IPS-18c (cell line): ENCODE measurements around the gene KLHL12.
"Not testable (repeated sequence)": the region's sequence is repeated elsewhere in the genome, so short reads cannot be mapped to it uniquely, and the experiment has no call there.

ENCODE experiments used
- H3K4me3 ChIP-seq: 2 replicates; pipeline ENCODE4 v1.7.0; 2013; ENCODE audit warnings: low read depth, mild to moderate bottlenecking, low read length, moderate library complexity; ENCODE audit not compliant: insufficient read depth
- H3K9me3 ChIP-seq: one replicate; pipeline ENCODE4 v1.6.1; 2013; ENCODE audit warnings: mild to moderate bottlenecking, low read length, moderate library complexity; ENCODE audit not compliant: control insufficient read depth, insufficient read depth

Gene KLHL12

GRCh38 chr1:202954057-202954745, 27.2 kb upstream of the KLHL12 start:
- H3K9me3 ChIP-seq, result no peaks in the 10 kb centered on the region
- no peak overlapping the region for H3K4me3 ChIP-seq

DNA sequence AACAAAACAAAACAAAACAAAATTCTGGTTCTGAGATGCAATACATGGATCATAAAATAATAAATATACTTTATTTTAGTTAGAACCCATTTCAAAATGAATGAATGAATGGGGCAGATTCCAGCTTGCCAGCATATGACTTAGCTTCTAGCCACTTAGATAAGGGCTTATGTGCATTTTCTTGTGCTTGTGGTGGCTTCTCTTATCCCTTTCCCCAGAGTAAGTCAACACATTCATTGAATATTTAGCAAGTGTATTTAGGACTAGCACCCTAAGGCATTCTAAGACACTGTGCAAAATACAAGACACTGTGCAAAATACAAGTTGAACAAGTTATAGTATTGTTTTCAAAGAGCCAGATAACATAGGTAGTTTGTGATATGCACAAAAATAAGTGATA, 26.4 kb upstream of the KLHL12 start:
- no peak overlapping the region for H3K4me3 ChIP-seq

GRCh38 chr1:202952818-202953217, 25.8 kb upstream of the KLHL12 start:
- Histone ChIP-seq H3K4me3 (no peak overlapping the region), H3K9me3 (no peaks in the 10 kb centered on the region)

More for the DNA sequence above, 26.4 kb upstream of the KLHL12 start:
- H3K9me3 ChIP-seq, result no peaks in the 10 kb centered on the region

- H3K4me3 ChIP-seq, result no peak overlapping the region
- no peaks in the 10 kb centered on the region for H3K9me3 ChIP-seq
Measured at GRCh38 chr1:202952099-202952498, 25.1 kb upstream of the KLHL12 start.

- H3K9me3 ChIP-seq, result no peaks in the 10 kb centered on the region
- no peak overlapping the region for H3K4me3 ChIP-seq
Measured at GRCh38 chr1:202951437-202951836, 24.4 kb upstream of the KLHL12 start.

GRCh38 chr1:202945483-202945882, 18.4 kb upstream of the KLHL12 start:
- no peaks in the 10 kb centered on the region for H3K9me3 ChIP-seq
- H3K4me3 ChIP-seq, result no peak overlapping the region

DNA sequence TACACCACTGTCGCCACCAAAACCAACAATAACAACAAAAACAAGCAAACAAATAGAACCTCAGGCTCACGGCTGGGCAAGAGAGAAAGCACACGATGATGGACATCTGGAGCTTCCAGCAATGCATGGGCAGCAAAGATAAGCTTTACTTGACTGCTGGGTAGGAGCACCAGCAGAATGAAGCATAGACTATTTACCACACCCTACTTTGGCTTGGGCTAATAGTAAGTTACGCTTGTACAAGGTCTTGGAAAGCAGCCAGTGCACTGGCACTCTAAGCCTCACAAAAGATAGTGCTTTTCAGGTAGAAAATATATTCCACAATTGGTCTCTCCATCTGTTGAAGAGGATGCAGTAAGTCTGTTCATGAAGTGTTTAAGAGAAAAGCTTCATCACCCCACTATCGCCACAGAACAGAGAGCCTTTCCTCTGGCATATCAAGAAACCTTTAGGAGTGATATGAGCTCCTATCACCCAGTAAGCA, 17.4 kb upstream of the KLHL12 start:
- no peak overlapping the region for H3K4me3 ChIP-seq

DNA sequence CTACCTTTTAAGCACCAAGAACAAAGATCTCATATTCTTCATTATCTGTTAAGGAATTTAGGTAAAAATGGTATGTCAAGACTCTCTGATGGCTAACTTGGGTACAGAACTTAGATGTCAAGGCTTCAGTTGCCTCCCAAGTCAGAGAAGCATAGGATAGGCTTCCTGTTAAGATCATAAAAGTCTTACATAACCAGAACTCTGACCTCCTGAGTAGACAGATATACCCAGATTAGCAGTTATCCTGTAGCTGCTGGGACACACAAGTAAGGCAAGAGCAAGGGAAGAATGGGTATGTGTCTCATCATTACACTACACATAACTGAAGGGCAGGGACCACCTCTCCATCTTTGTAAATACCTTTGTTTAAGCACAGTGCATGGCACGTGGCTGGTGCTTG, 15.4 kb upstream of the KLHL12 start:
- no peak overlapping the region for H3K4me3 ChIP-seq
- H3K9me3 ChIP-seq, result no peaks in the 10 kb centered on the region

More for the DNA sequence above, 17.4 kb upstream of the KLHL12 start:
- no peaks in the 10 kb centered on the region for H3K9me3 ChIP-seq

DNA sequence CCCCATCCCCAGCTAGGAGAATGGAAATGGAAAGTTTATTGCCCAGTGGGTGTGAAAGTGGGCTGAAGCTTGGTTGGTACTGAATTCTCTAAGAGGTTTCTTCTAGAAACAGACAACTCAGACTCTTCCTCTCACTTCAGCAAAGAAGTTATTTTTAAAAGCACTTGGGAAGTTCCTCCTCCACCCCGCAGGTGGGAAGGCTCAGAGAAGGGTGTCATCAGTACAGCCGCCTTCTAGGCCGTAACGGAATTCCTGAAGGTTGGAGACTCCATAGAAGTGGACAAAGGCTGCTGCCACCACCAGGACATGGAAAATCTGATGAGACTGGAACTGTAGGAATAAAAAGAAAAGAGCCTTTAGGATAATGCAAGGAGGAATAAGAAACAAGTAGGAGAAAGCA, 14.3 kb upstream of the KLHL12 start:
- no peaks in the 10 kb centered on the region for H3K9me3 ChIP-seq
- no peak overlapping the region for H3K4me3 ChIP-seq

DNA sequence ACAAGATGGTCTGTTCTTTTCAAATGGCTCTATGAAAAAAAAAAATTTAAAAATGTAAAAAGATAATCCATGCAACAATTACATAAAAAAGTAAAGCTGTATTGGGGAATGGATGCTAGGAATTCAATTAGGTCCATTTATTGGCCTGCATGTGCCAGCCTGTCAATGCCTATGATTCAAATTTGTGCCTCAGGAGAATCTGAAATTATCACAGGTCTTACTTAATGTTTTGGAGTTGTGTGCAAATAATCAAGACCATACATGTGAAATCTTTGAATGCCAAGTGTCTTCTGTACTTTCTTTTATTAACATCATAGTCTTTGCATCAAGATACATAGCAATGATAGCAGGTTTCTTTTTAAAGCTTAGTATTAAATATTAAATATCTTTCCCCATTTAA, 13.5 kb upstream of the KLHL12 start:
- Histone ChIP-seq H3K9me3 (no peaks in the 10 kb centered on the region), H3K4me3 (no peak overlapping the region)

DNA sequence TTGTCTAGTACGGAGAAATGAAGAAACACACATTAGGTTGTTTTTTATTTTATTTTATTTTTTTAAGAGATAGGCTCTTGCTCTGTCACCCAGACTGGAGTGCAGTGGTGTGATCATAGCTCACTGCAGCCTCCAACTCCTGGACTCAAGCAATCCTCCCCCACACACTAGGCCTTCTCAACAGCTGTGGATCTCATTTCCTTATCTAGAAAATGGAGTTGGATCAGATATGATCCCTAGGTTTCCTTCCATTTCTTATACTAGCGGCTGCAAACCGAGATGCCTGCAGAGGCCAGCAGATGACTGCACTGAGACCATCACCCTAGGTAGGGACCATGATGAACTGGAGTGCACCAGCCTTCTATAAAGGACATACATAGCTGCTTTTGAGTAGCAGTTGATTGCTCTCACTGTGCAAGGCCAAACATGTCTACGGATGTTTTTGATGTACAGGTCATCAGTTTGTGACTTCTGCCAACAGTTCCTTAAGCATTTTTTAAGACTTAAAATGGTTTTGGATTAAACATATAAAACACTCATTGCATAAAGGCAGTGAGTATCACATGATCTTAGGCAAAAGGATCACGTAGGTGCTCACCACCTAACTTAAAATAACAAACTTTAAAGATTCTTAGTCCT, 11.4 kb upstream of the KLHL12 start:
- H3K9me3 ChIP-seq, result no peaks in the 10 kb centered on the region
- H3K4me3 ChIP-seq, result no peak overlapping the region

DNA sequence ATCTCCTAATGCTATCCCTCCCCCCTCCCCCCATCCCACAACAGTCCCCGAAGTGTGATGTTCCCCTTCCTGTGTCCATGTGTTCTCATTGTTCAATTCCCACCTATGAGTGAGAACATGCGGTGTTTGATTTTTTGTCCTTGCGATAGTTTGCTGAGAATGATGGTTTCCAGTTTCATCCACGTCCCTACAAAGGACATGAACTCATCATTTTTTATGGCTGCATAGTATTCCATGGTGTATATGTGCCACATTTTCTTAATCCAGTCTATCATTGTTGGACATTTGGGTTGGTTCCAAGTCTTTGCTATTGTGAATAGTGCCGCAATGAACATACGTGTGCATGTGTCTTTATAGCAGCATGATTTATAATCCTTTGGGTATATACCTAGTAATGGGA, 9.4 kb upstream of the KLHL12 start:
- not testable (repeated sequence) for H3K4me3 ChIP-seq, H3K9me3 ChIP-seq

DNA sequence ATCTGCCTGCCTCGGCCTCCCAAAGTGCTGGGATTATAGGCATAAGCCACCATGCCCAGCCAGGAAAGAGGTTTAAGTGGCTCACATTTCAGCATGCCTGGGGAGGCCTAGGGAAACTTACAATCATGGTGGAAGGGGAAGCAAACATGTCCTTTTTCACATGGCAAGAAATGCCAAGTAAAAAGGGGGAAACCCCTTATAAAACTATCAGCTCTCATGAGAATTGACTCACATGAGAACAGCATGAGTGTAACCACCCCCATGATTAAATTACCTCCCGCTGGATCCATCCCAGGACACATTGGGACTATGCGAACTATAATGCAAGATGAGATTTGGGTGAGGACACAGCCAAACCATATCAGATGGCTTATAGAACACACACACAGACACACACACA, 8.8 kb upstream of the KLHL12 start:
- no peak overlapping the region for H3K4me3 ChIP-seq
- no peaks in the 10 kb centered on the region for H3K9me3 ChIP-seq

GRCh38 chr1:202934755-202935154, 7.7 kb upstream of the KLHL12 start:
- no peak overlapping the region for H3K4me3 ChIP-seq

DNA sequence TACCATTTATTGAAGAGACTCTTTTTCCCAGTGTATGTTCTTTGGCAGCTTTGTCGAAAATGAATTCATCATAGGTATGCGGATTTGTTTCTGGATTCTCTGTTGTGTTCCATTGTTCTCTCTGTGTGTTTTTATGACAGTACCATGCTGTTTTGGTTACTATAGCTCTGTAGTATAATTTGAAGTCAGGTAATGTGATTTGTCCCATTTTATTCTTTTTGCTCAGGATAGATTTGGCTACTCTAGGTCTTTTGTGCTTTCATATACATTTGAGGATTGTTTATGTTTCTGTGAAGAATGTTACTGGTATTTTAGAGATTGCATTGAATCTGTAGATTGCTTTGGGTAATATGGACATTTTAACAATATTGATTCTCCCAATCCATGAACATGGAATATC, 5.4 kb upstream of the KLHL12 start:
- H3K9me3 ChIP-seq, result no peaks in the 10 kb centered on the region
- H3K4me3 ChIP-seq, result no peak overlapping the region

More at GRCh38 chr1:202934755-202935154, 7.7 kb upstream of the KLHL12 start:
- no peaks in the 10 kb centered on the region for H3K9me3 ChIP-seq

GRCh38 chr1:202923533-202923932, 3.5 kb downstream of the KLHL12 start:
- H3K9me3 ChIP-seq, result no peaks in the 10 kb centered on the region
- H3K4me3 ChIP-seq, result no peak overlapping the region

DNA sequence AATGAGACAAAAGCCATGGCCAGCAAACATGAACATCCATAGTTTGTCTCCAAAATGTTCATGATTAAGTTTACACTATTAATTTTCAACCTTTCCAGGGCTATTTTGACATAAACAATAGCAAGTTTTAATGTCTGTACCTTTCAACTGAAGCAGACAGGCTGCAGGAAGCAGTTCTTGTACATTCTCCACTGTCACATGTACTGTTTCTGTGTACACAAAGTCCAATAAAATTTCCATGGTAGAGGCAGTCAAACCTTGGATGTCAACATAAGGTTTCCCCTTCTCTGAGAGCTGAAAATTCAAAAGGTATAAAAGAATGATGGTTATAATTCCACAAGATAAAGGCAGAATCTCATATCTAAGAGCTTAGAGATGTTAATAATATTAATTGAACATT, 7.4 kb downstream of the KLHL12 start:
- Histone ChIP-seq H3K9me3 (no peaks in the 10 kb centered on the region), H3K4me3 (no peak overlapping the region)

- Histone ChIP-seq H3K9me3 (no peaks in the 10 kb centered on the region), H3K4me3 (no peak overlapping the region)
Measured at GRCh38 chr1:202915146-202915545, 11.9 kb downstream of the KLHL12 start.

GRCh38 chr1:202912476-202912875, 14.6 kb downstream of the KLHL12 start:
- not testable (repeated sequence) for H3K9me3 ChIP-seq, H3K4me3 ChIP-seq
